Right lobe of liver (tissue), 4 donors: ENCODE results near the gene PSMC5.

Experiments
- POLR2A ChIP-seq: fragments of 450-650 bp; IDR thresholded peaks from one replicate; pipeline ENCODE4 v1.6.1; 2017; ENCODE audit warnings: antibody characterized with exemption, mild to moderate bottlenecking
- TF ChIP-seq, protein P1 (sequence below), 4 donors: fragments of 200-600 bp in 3 of 4; fragments of 450-650 bp in 1 of 4; IDR thresholded peaks; one replicate each; pipeline versions ENCODE4 v1.5.1 to v1.8.0; 2016 to 2022; ENCODE audit warnings: antibody characterized with exemption in 4 of 4, mild to moderate bottlenecking in 2 of 4
- donor health status: DM: no; HTN: no; CAD: no.
- donor health status: DM: no; HTN: no; CAD: no.
- donor health status: DM: no; HTN: yes; CAD: no.

DNA sequence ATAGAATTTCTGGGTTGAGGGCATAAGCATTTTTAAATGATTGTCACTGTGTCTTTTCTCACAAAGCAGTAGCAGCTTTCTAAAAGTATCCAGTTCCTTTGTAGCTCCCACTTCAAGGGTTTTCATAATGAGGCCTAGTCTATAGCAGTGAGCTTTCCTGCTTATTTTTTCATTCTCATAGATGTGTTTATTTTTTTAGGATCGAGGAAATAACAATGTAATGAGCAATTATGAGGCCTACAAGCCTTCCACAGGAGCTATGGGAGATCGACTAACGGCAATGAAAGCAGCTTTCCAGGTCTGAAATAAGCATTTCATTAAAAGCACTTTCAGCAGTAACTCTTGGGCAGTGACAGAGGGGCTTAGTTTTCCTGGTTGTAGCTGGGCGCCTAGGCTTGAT is 10.6 kb upstream of the PSMC5 start:
- TF ChIP-seq, protein P1, sequence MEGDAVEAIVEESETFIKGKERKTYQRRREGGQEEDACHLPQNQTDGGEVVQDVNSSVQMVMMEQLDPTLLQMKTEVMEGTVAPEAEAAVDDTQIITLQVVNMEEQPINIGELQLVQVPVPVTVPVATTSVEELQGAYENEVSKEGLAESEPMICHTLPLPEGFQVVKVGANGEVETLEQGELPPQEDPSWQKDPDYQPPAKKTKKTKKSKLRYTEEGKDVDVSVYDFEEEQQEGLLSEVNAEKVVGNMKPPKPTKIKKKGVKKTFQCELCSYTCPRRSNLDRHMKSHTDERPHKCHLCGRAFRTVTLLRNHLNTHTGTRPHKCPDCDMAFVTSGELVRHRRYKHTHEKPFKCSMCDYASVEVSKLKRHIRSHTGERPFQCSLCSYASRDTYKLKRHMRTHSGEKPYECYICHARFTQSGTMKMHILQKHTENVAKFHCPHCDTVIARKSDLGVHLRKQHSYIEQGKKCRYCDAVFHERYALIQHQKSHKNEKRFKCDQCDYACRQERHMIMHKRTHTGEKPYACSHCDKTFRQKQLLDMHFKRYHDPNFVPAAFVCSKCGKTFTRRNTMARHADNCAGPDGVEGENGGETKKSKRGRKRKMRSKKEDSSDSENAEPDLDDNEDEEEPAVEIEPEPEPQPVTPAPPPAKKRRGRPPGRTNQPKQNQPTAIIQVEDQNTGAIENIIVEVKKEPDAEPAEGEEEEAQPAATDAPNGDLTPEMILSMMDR (IDR thresholded peaks at IDR 0.05), result no peak
- no peak for TF ChIP-seq POLR2A
